ENCODE data around the gene ADH7.
"Not testable (repeated sequence)": the region's sequence is repeated elsewhere in the genome, so short reads cannot be mapped to it uniquely, and the experiment has no call there.

ADH7 gene

GRCh38 chr4:99435154-99435553 is at the start of gene ADH7:
ADH7 (minus strand) TSS chr4:99435342; CDS start chr4:99435233, 109 bp downstream.
- no peak for DNase-seq

- no peak for DNase-seq
These were observed 48.5 kb upstream of the ADH7 start for GRCh38 chr4:99483636-99484035.

- DNase-seq: no peak
These were observed 38.0 kb upstream of the ADH7 start for GRCh38 chr4:99473131-99473530.

GRCh38 chr4:99471896-99472295 is 36.8 kb upstream of the ADH7 start:
- no peak for DNase-seq

GRCh38 chr4:99471349-99471748 is 36.2 kb upstream of the ADH7 start:
- no peak for DNase-seq

- no peak for DNase-seq
These were observed 33.7 kb upstream of the ADH7 start for GRCh38 chr4:99468889-99469288.

GRCh38 chr4:99467887-99468286 is 32.7 kb upstream of the ADH7 start:
- no peak for DNase-seq

GRCh38 chr4:99463566-99463965 is 28.4 kb upstream of the ADH7 start:
- no peak for DNase-seq

- peak; percentile 16 to 57 for DNase-seq
These were observed 27.8 kb upstream of the ADH7 start for GRCh38 chr4:99462875-99463464.

GRCh38 chr4:99461623-99462401 is 26.7 kb upstream of the ADH7 start:
- no peak for DNase-seq

- DNase-seq: no peak
These were observed 24.5 kb upstream of the ADH7 start for GRCh38 chr4:99459546-99460042.

GRCh38 chr4:99458911-99459447 is 23.8 kb upstream of the ADH7 start:
- no peak for DNase-seq

GRCh38 chr4:99457676-99458075 is 22.5 kb upstream of the ADH7 start:
- no peak for DNase-seq

GRCh38 chr4:99457270-99457669 is 22.1 kb upstream of the ADH7 start:
- no peak for DNase-seq

GRCh38 chr4:99447513-99447912 is 12.4 kb upstream of the ADH7 start:
- DNase-seq: no peak

GRCh38 chr4:99447079-99447478 is 11.9 kb upstream of the ADH7 start:
- no peak for DNase-seq

GRCh38 chr4:99438405-99438780 is 3.3 kb upstream of the ADH7 start:
- no peak for DNase-seq

- DNase-seq: no peak
These were observed 2.7 kb upstream of the ADH7 start for GRCh38 chr4:99437723-99438404.

GRCh38 chr4:99436976-99437722 is 2.0 kb upstream of the ADH7 start:
- DNase-seq: no peak

GRCh38 chr4:99436462-99436861 is 1.3 kb upstream of the ADH7 start:
- DNase-seq: no peak

- DNase-seq: no peak
These were observed 5.0 kb downstream of the ADH7 start for GRCh38 chr4:99430106-99430505.

- DNase-seq: no peak
These were observed 18.0 kb downstream of the ADH7 start for GRCh38 chr4:99417125-99417524.

- not testable (repeated sequence) for DNase-seq
These were observed 19.4 kb downstream of the ADH7 start for GRCh38 chr4:99415762-99416161.

All from CD4-positive, alpha-beta T cell treated with Interleukin-1 beta for 1 hour (primary cell).